HG03175 (cell line): ENCODE measurements around the gene CELA2B.
"Not testable (repeated sequence)": the region's sequence is repeated elsewhere in the genome, so short reads cannot be mapped to it uniquely, and the experiment has no call there.

Source experiments
- ATAC-seq: cut with Tn5 transposase; IDR thresholded peaks from one replicate; pipeline ENCODE4 v1.9.1; 2021; ENCODE audit warnings: mild to moderate bottlenecking, moderate library complexity; ENCODE audit not compliant: unreplicated experiment

CELA2B gene

GRCh38 chr1:15444468-15445389 is 31.2 kb upstream of the CELA2B start:
- no peak for ATAC-seq

- no peak for ATAC-seq
These were observed 30.3 kb upstream of the CELA2B start for GRCh38 chr1:15445390-15446122.

GRCh38 chr1:15446212-15446611 is 29.7 kb upstream of the CELA2B start:
- ATAC-seq, result no peak

GRCh38 chr1:15448877-15449462 is 26.9 kb upstream of the CELA2B start:
- ATAC-seq, result no peak

- ATAC-seq, result no peak
These were observed 26.3 kb upstream of the CELA2B start for GRCh38 chr1:15449567-15449966.

GRCh38 chr1:15451014-15451722 is 24.7 kb upstream of the CELA2B start:
- no peak for ATAC-seq

GRCh38 chr1:15452216-15452615 is 23.7 kb upstream of the CELA2B start:
- ATAC-seq, result no peak

GRCh38 chr1:15452866-15453571 is 22.9 kb upstream of the CELA2B start:
- ATAC-seq, result no peak

GRCh38 chr1:15453734-15454133 is 22.2 kb upstream of the CELA2B start:
- ATAC-seq, result no peak

GRCh38 chr1:15454256-15454655 is 21.6 kb upstream of the CELA2B start:
- no peak for ATAC-seq

GRCh38 chr1:15455522-15455921 is 20.4 kb upstream of the CELA2B start:
- ATAC-seq, result no peak

GRCh38 chr1:15456313-15456954 is 19.5 kb upstream of the CELA2B start, which contains the start of gene CELA2A:
Gene CELA2A (plus strand): TSS chr1:15456732. CDS start chr1:15456754, 22 bp downstream.
- no peak for ATAC-seq

- no peak for ATAC-seq
These were observed 18.3 kb upstream of the CELA2B start for GRCh38 chr1:15457585-15457984.

- ATAC-seq, result not testable (repeated sequence)
These were observed 17.5 kb upstream of the CELA2B start for GRCh38 chr1:15458388-15458787.

- ATAC-seq, result no peak
These were observed 15.9 kb upstream of the CELA2B start for GRCh38 chr1:15459771-15460707.

GRCh38 chr1:15460708-15461095 is 15.2 kb upstream of the CELA2B start:
- no peak for ATAC-seq

GRCh38 chr1:15463064-15463800 is 12.7 kb upstream of the CELA2B start:
- not testable (repeated sequence) for ATAC-seq

- not testable (repeated sequence) for ATAC-seq
These were observed 12.0 kb upstream of the CELA2B start for GRCh38 chr1:15463926-15464322.
